ENCODE measurements around the gene LYPD6B.

DNA sequence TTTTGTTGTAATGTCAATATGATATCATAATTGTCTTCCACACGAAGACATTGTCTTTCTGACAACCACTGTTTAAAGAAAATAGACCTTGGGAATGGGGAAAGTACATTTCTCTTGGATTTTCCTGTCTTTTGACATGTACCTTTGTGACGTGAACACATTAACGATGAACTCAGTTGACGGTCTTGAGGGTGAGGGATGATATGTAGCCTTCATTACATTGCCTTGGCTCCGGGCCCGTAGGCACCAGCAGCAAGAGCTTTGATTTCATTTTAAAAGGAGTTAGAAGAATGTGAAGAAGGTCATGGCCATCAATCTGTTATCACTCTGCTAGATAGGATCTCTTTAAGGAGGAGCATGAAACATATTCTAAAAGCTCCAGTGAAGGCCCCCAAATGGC lies 80.9 kb downstream of the LYPD6B start:
- TF ChIP-seq YY1 (IDR thresholded peaks at IDR 0.05; ENCODE audit: low read depth) (no peak), NFIC (IDR thresholded peaks at IDR 0.05; ENCODE audit: borderline replicate concordance) (no peak)
- TF ChIP-seq, protein P1, sequence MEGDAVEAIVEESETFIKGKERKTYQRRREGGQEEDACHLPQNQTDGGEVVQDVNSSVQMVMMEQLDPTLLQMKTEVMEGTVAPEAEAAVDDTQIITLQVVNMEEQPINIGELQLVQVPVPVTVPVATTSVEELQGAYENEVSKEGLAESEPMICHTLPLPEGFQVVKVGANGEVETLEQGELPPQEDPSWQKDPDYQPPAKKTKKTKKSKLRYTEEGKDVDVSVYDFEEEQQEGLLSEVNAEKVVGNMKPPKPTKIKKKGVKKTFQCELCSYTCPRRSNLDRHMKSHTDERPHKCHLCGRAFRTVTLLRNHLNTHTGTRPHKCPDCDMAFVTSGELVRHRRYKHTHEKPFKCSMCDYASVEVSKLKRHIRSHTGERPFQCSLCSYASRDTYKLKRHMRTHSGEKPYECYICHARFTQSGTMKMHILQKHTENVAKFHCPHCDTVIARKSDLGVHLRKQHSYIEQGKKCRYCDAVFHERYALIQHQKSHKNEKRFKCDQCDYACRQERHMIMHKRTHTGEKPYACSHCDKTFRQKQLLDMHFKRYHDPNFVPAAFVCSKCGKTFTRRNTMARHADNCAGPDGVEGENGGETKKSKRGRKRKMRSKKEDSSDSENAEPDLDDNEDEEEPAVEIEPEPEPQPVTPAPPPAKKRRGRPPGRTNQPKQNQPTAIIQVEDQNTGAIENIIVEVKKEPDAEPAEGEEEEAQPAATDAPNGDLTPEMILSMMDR (IDR thresholded peaks at IDR 0.05), result no peak

Data from SK-N-SH (cell line).